Renal cortex interstitium (tissue), 11 donors: Measurements from ENCODE around the gene GFRA1. TPM values are rescaled to one million over a fixed set of nuclear protein-coding genes. Genes with fewer than 3 reads are reported as not detected.
"Not testable (repeated sequence)": the region's sequence is repeated elsewhere in the genome, so short reads cannot be mapped to it uniquely, and the experiment has no call there.

Source experiments
- DNase-seq, 11 donors: peaks; one replicate each; pipeline ENCODE4 v3.0.0-alpha.2; 2013; ENCODE audit warnings: low read depth in 9 of 11, low spot score in 4 of 11; ENCODE audit errors: extremely low read depth in 1 of 11
- polyA plus RNA-seq, 3 donors: library from polyadenylated mRNA; unstranded; fragments of 120-200 nt; gene quantifications; one replicate each; pipeline ENCODE4 v1.2.1, GENCODE V29; 2013; ENCODE audit not compliant: insufficient read length in 3 of 3

Gene GFRA1
- polyA plus RNA-seq, 3 donors = 27.1 to 30.2 (median 29.2) TPM

DNA sequence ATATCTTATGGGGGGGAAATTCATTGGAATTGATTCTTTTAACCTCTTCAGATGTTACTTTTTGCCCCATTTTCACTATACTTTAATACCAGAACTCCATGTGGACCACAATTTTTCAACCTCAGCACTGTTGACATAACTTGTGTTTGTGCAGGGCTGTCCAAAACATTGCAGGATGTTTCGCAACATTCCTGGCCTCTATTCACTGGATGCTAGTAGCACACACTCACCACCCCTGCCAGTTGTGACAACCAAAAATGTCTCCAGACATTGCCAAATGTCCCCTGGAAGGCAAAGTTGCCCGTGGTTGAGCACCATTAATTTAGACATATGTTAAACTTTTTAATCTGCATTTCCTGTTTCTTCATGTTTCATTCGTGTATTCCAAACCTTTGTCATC is 234.7 kb downstream of the GFRA1 start:
- no peak for DNase-seq

DNA sequence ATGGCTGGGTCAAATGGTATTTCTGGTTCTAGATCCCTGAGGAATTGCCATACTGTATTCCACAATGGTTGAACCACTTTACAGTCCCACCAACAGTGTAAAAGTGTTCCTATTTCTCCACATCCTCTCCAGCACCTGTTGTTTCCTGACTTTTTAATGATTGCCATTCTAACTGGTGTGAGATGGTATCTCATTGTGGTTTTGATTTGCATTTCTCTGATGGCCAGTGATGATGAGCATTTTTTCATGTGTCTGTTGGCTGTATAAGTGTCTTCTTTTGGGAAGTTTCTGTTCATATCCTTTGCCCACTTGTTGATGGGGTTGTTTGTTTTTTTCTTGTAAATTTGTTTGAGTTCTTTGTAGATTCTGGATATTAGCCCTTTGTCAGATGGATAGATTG is 237.6 kb downstream of the GFRA1 start:
- DNase-seq = not testable (repeated sequence)

DNA sequence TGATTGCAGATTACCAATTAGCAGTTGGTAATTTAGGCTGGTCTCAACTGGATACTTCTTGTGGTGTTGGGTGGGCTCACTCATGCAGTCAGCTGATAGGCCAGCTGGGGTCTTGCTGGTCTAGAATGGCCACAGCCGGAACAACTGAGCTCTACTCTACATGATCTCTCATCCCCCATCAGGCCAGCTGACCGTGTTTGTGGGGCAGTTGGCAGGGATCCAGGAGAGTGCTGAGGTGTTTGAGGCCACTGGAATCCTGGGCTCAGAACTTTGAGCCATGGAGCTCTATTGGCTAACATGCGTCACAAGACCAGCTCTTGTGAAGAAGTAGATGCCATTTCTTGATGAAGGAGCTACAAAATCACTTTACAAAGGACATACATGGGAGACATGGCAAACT is 242.4 kb downstream of the GFRA1 start:
- no peak for DNase-seq

- no peak for DNase-seq
These were observed 243.2 kb downstream of the GFRA1 start for GRCh38 chr10:116029826-116030225.

DNA sequence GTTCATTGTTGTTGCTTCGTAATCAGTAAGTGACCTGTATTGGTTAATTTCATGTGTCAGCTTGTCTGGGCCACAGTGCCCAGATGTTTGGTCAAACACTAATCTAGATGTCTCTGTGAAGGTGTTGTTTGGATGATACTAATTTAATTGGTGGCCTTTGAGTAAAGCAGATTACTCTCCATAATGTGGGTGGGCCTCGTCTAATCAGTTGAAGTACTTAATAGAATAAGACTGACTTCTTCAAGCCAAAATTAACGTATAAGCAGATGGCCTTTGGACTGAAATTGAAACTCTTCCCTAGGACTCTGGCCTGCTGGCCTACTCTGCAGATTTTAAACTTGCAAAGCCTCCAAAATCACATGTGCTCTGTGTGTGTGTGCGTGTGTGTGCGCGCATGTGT is 245.7 kb downstream of the GFRA1 start:
- no peak for DNase-seq

- no peak for DNase-seq
These were observed 246.3 kb downstream of the GFRA1 start for GRCh38 chr10:116026725-116027124.

DNA sequence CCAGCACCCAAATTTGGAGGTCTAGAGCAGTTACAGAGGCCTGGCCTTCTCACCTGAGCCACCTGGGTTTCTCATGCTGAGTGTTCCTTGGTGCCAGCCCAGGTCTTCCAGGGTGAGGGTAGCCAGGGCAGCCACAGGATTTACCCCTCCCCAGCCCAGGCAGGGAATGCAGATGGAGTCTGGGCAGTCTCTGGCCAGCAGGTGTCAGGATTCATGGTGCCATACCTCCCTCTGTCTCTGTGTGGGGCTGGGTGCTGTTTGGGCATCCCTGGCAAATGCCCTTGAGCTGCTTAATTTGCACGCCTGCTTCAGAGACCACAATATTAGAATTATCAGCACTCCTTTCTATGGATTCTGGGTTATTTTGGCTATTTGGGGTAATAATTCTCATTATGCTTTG is 246.7 kb downstream of the GFRA1 start:
- DNase-seq = no peak

DNA sequence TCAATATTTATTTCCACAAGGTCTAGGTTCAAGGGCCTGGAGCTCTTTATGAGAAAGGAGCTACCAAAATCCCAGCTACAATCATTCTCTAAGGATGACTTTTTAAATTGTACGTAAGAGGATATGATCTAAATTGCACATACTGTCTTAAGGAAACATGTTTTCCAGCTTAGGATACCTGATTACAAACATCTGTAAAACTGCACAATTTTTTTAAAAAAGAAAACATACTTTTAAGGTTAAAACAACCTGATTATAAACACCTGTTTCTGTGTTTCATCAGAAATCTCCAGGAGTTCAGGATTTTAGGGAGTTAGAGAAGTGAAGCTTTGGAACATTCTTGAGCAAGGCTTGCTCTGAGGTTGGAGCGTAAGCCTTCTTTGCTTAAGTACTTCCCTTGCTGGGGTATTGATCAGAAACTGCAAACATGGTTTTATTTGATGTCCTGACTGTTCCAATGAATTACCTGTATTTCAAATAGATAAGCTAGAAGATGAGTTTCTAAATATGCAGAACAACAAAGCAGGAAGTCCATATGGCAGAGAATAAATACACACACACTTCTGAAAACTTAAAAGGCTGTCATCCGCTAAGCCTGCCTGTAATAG is 248.6 kb downstream of the GFRA1 start:
- DNase-seq = no peak

DNA sequence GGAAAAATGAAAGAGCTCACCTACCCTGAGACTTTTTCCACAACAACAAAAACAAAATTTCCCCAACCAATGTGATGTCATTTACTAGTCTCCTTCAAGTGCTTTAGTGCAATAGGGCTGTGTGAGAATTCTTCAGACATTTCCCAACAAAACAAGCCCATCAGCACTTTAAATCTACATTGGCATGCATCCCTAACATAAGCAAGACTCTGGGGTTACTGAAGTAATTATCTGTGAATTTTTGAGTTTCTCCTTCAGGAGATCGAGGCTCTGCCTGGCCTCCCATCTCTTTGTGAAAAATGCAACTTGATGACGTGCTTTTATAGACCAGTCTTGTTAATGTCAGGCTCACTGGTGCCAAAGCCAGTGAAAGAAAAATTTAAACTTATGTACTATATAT is 255.6 kb downstream of the GFRA1 start:
- no peak for DNase-seq

GRCh38 chr10:116015583-116016333 is 257.2 kb downstream of the GFRA1 start:
- DNase-seq = no peak

- peak; percentile 17 to 74 (median 52) for DNase-seq
These were observed 258.0 kb downstream of the GFRA1 start for GRCh38 chr10:116014871-116015582.

DNA sequence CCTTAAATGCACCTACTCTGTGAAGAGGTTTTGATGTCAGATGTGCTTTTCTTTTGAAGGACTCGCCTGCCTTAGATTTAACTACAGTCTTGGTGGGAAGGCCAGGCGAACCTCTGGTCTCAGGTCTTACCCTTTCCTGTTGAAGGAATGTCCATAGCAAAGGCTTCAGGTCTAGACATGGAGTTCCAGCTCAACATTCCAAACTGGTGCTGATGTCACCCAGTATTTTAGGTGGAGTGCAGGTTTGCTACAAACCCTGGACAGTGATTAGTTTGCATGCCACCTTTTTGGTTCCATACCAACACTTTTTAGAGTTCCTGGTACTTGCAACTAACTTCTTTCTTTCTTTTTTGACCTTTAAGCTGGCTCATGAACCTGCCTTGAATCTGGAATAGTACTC is 258.7 kb downstream of the GFRA1 start:
- no peak for DNase-seq

GRCh38 chr10:116011929-116012328 is 261.1 kb downstream of the GFRA1 start:
- DNase-seq = no peak

DNA sequence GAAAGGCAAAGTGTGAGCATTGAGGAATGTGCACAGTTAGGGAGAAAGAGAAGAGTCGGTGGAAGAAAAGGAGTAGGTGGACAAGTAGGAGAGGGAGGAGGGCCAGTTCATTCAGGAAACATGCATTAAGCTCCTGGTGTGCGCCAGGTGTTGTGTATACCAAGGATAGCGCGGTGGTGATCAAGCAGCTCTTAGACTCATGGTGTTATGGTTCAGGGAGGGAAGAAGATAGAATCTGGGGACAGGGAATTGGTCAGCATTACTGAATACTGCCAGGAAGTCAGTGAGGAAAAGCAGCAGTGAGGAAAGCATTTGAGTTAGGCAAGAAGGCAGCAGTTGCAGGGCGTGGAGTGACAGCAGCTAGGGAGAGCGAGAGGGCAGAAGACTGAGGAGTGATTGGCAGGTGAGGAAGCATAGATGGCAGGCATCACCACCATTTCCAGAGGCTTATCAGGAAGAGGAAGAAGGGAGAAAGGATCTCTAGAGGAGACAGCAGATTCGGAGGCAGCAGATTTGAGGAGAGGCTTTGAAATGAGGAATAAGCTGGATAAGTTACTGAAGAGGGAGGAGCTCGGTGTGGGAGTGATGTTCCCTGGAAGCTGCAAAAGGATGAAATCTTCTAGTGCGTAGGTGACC is 265.6 kb downstream of the GFRA1 start:
- DNase-seq = no peak

Other genes starting within 250 kb of the GFRA1 start
- not detected for gene CCDC172, start 51.2 kb upstream of the GFRA1 start, polyA plus RNA-seq
- gene PNLIPRP3, start 154.6 kb upstream of the GFRA1 start, polyA plus RNA-seq = not detected